B cell (primary cell): ENCODE measurements around the gene SCN11A. TPM values are rescaled to one million over a fixed set of nuclear protein-coding genes. Genes with fewer than 3 reads are reported as not detected.

Source experiments
- ATAC-seq: fragments of 200-7000 bp; cut with Tn5 transposase; one replicate; pipeline ENCODE4 v1.10.0; 2021; ENCODE audit warnings: low read depth, mild to moderate bottlenecking, moderate number of reproducible peaks, moderate library complexity
- CTCF ChIA-PET: fragments of 350-600 bp; sonication (Branson Sonifier 250); formaldehyde crosslinking; loops from one replicate; lab custom pipeline; 2021; ENCODE audit warnings: antibody characterized with exemption, inconsistent platforms; lab: Charles Lee
- POLR2A ChIA-PET: fragments of 350-600 bp; sonication (Branson Sonifier 250); formaldehyde crosslinking; loops from one replicate; lab custom pipeline; 2021; ENCODE audit warnings: antibody characterized with exemption; lab: Charles Lee
- DNase-seq: peaks from one replicate; pipeline ENCODE4 v3.0.0; 2013
- H2AFZ ChIP-seq: 2 replicates; pipeline ENCODE4 v1.6.1; 2012; ENCODE audit warnings: mild to moderate bottlenecking, low read depth, low read length; ENCODE audit not compliant: insufficient read depth, poor library complexity, severe bottlenecking
- H3K27ac ChIP-seq, 2 donors: 1 replicate in 1 of 2; 2 replicates in 1 of 2; pipeline ENCODE4 v1.5.1; 2012 to 2013; ENCODE audit warnings: low read length in 2 of 2, mild to moderate bottlenecking in 2 of 2, moderate library complexity in 1 of 2
- H3K27me3 ChIP-seq, 4 experiments: fragments of 200-600 bp in 1 of 4; sonication (generic) in 1 of 4; replicated peaks in 1 of 4; 1 replicate in 2 of 4; 2 replicates in 2 of 4; pipeline versions ENCODE4 v1.6.1 to v1.7.0; 2013 to 2016; ENCODE audit warnings: low read length in 3 of 4, mild to moderate bottlenecking in 2 of 4, mixed read lengths in 1 of 4, moderate library complexity in 1 of 4; ENCODE audit not compliant: insufficient read depth in 4 of 4, control insufficient read depth in 3 of 4; ENCODE audit errors: control extremely low read depth in 1 of 4
- H3K36me3 ChIP-seq, 2 experiments: replicated peaks in 1 of 2; 1 replicate in 1 of 2; 2 replicates in 1 of 2; pipeline versions ENCODE4 v1.6.1 to v1.7.1; 2013; ENCODE audit warnings: low read length in 1 of 2; ENCODE audit not compliant: insufficient read depth in 2 of 2, control insufficient read depth in 1 of 2; ENCODE audit errors: control extremely low read depth in 1 of 2, extremely low read depth in 1 of 2
- H3K4me1 ChIP-seq, 2 donors: fragments of 200-600 bp in 1 of 2; sonication (generic) in 1 of 2; 1 replicate in 1 of 2; 2 replicates in 1 of 2; pipeline versions ENCODE4 v1.5.1 to v1.6.1; 2013 to 2017; ENCODE audit warnings: low read length in 2 of 2; ENCODE audit not compliant: control insufficient read depth in 2 of 2, insufficient read depth in 2 of 2
- H3K4me2 ChIP-seq: replicated peaks from 2 replicates; pipeline ENCODE3; 2012; ENCODE audit warnings: mild to moderate bottlenecking, low read depth, low read length; ENCODE audit not compliant: poor library complexity, severe bottlenecking
- H3K4me3 ChIP-seq, 5 experiments: fragments of 200-600 bp in 1 of 5; sonication (generic) in 1 of 5; 1 replicate in 3 of 5; 2 replicates in 2 of 5; pipeline versions ENCODE4 v1.5.1 to v1.7.0; 2011 to 2016; ENCODE audit warnings: low read length in 4 of 5, mild to moderate bottlenecking in 4 of 5, low read depth in 2 of 5, control low read depth in 1 of 5, moderate library complexity in 1 of 5; ENCODE audit not compliant: insufficient read depth in 1 of 5; ENCODE audit errors: control extremely low read depth in 1 of 5, extremely low read depth in 1 of 5
- H3K79me2 ChIP-seq: fragments of 200-600 bp; sonication (generic); one replicate; pipeline ENCODE4 v1.6.0; 2016; ENCODE audit warnings: low read length; ENCODE audit not compliant: control insufficient read depth, insufficient read depth
- H3K9ac ChIP-seq: fragments of 200-600 bp; sonication (generic); 2 replicates; pipeline ENCODE4 v1.6.1; 2017; ENCODE audit warnings: mild to moderate bottlenecking, low read length, moderate library complexity
- H3K9me3 ChIP-seq, 3 donors: one replicate each; pipeline versions ENCODE4 v1.6.1 to v1.7.1; 2013; ENCODE audit warnings: low read length in 2 of 3; ENCODE audit not compliant: control insufficient read depth in 2 of 3, insufficient read depth in 1 of 3; ENCODE audit errors: control extremely low read depth in 1 of 3
- H4K20me1 ChIP-seq: 2 replicates; pipeline ENCODE4 v1.6.0; 2012; ENCODE audit warnings: mild to moderate bottlenecking, low read length; ENCODE audit not compliant: insufficient read depth, control insufficient read depth, poor library complexity, severe bottlenecking
- H3K27ac Mint-ChIP-seq: one replicate; pipeline ENCODE4 v1.8.0; 2021; ENCODE audit warnings: mixed read lengths
- H3K27me3 Mint-ChIP-seq: one replicate; pipeline ENCODE4 v1.8.0; 2021; ENCODE audit warnings: mixed read lengths
- H3K4me1 Mint-ChIP-seq: one replicate; pipeline ENCODE4 v1.8.0; 2021; ENCODE audit warnings: mixed read lengths
- H3K4me3 Mint-ChIP-seq: one replicate; pipeline ENCODE4 v1.8.0; 2021; ENCODE audit warnings: mixed read lengths
- H3K9me3 Mint-ChIP-seq: one replicate; pipeline ENCODE4 v1.8.0; 2022; ENCODE audit warnings: mixed read lengths; ENCODE audit not compliant: insufficient read depth
- EZH2 ChIP-seq: IDR thresholded peaks from 2 replicates; pipeline ENCODE4 v1.6.1; 2012; ENCODE audit warnings: borderline replicate concordance, low read depth, mild to moderate bottlenecking, moderate library complexity, low read length; ENCODE audit not compliant: insufficient read depth, poor library complexity, severe bottlenecking
- WGBS: methylation state at CpG from one replicate; pipeline ENCODE4 v1.1.5; 2013; ENCODE audit warnings: missing lambda C conversion rate; ENCODE audit not compliant: insufficient coverage; 5-methylcytosine and 5-hydroxymethylcytosine counted together
- intact Hi-C: fragments of 100-400 bp; cut with micrococcal nuclease; formaldehyde crosslinking; loops from one replicate; pipeline ENCODE4 v1.10.0; 2022
- polyA plus RNA-seq: library from polyadenylated mRNA; depleted of rRNA; stranded (reverse); fragments of >200 nt; gene quantifications from 2 replicates; pipeline ENCODE4 v1.2.3, GENCODE V29; 2012
- total RNA-seq, 2 donors: library from RNA; stranded (reverse); fragments of 120-200 nt in 1 of 2; gene quantifications; 1 replicate in 1 of 2; 2 replicates in 1 of 2; pipeline versions ENCODE4 v1.2.3 to v1.2.4, GENCODE V29; 2013 to 2022
- TF ChIP-seq, protein P1 (sequence below): fragments of 200-600 bp; IDR thresholded peaks from one replicate; pipeline ENCODE4 v1.8.0; 2022; ENCODE audit warnings: antibody characterized with exemption, mild to moderate bottlenecking

Gene SCN11A
- total and polyA plus RNA-seq, 2 donors (not counting 1 experiment from before 2014, with no cell fraction given), result 0.07 to 0.25 TPM

DNA sequence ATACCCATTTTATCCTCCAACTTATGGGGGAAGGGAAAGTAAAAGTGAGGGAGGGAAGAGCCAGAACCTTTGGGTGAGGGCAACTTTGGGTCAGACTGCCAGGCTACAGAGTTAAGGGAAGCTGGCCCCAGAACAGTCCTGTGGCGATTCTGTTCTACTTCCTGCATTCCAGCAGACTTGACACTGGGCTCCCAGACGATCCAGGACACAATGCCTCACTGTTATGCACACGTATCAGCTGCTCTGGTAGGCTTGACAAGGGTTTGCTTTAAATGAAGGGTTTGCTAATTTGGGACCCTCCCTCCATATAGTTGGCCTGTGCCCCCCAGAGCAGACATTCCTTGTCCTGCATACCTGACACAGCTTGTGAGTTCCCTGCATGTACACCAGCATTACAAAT lies 45.0 kb upstream of the SCN11A start:
- POLR2A ChIA-PET, result no interaction called here
- H3K9me3 Mint-ChIP-seq, result no peaks in the 10 kb centered on the region

DNA sequence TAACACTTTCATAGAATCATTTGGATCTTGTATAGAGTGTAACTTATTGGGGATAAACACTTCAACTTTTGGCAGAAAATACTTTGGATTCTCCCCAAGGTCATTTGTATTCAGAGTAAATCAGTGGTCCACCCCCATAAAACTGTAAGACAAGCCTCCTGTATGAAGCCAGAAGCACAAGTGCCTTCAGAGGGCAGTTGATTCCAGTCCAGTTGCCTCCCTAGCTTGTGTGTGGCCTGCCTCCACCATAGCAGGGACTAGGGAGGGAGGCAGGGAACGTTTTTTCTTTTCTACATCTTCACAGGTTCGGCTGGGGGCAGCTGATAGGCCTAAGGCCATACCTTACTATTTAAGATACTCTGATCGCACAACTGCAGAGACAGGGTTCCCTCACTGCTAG lies 44.0 kb upstream of the SCN11A start:
- no peak overlapping the region for H3K4me3 ChIP-seq
- H3K27me3 Mint-ChIP-seq, result no peaks in the 10 kb centered on the region
- H3K36me3 ChIP-seq, result peaks cover 1 to 92% of the 10 kb centered on the region in 2 experiments
- ATAC-seq, result no peak
- H3K27ac Mint-ChIP-seq, result no peak overlapping the region
- H3K9me3 Mint-ChIP-seq, result no peaks in the 10 kb centered on the region
- peaks cover 7% of the 10 kb centered on the region for H3K79me2 ChIP-seq
- H3K27me3 ChIP-seq, result no peaks in the 10 kb centered on the region
- CTCF ChIA-PET, result interaction anchor here (0.9 kb wide), 1 partner anchor 193 kb away, joined by 3 read pairs; no protein-coding TSS in a partner anchor
- H3K4me1 ChIP-seq, result peaks cover 0 to under 1% of the 10 kb centered on the region in 2 donors
- WGBS, result 100% methylated on average over 1 of the region's 3 CpGs
- intact Hi-C loops, result no loop called here
- H3K9ac ChIP-seq, result no peak overlapping the region
- no peak for DNase-seq
- no peak overlapping the region for H3K27ac ChIP-seq
- H3K9me3 ChIP-seq, result no peaks in the 10 kb centered on the region
- POLR2A ChIA-PET, result no interaction called here
- no peak overlapping the region for H2AFZ ChIP-seq
- H3K4me2 ChIP-seq, result no peak overlapping the region
- peaks cover 26% of the 10 kb centered on the region for H4K20me1 ChIP-seq
- no peak overlapping the region for H3K4me3 Mint-ChIP-seq
- H3K4me1 Mint-ChIP-seq, result no peaks in the 10 kb centered on the region
- no peak for TF ChIP-seq EZH2

More for the DNA sequence above, 45.0 kb upstream of the SCN11A start:
- H3K9me3 ChIP-seq, result no peaks in the 10 kb centered on the region
- DNase-seq, result no peak
- no peaks in the 10 kb centered on the region for H3K27me3 ChIP-seq
- H4K20me1 ChIP-seq, result peaks cover 35% of the 10 kb centered on the region
- H3K36me3 ChIP-seq, result peaks cover 0 to 86% of the 10 kb centered on the region in 2 experiments
- no peak overlapping the region for H3K4me3 ChIP-seq
- 96% methylated on average over 3 of the region's 3 CpGs for WGBS
- H3K79me2 ChIP-seq, result peaks cover 10% of the 10 kb centered on the region
- no peak for ATAC-seq
- no peak overlapping the region for H3K4me2 ChIP-seq
- no peak for TF ChIP-seq EZH2
- TF ChIP-seq, protein P1, sequence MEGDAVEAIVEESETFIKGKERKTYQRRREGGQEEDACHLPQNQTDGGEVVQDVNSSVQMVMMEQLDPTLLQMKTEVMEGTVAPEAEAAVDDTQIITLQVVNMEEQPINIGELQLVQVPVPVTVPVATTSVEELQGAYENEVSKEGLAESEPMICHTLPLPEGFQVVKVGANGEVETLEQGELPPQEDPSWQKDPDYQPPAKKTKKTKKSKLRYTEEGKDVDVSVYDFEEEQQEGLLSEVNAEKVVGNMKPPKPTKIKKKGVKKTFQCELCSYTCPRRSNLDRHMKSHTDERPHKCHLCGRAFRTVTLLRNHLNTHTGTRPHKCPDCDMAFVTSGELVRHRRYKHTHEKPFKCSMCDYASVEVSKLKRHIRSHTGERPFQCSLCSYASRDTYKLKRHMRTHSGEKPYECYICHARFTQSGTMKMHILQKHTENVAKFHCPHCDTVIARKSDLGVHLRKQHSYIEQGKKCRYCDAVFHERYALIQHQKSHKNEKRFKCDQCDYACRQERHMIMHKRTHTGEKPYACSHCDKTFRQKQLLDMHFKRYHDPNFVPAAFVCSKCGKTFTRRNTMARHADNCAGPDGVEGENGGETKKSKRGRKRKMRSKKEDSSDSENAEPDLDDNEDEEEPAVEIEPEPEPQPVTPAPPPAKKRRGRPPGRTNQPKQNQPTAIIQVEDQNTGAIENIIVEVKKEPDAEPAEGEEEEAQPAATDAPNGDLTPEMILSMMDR, result no peak
- H2AFZ ChIP-seq, result no peak overlapping the region
- Mint-ChIP-seq H3K4me3 (no peak overlapping the region), H3K27ac (no peak overlapping the region), H3K4me1 (peaks cover 8% of the 10 kb centered on the region), H3K27me3 (no peaks in the 10 kb centered on the region)
- no peak overlapping the region for H3K27ac ChIP-seq
- intact Hi-C loops, result no loop called here
- CTCF ChIA-PET, result interaction anchor here (0.8 to 1.3 kb wide), 3 partner anchors 71 to 192 kb away, joined by 3 to 4 read pairs (median 3); no protein-coding TSS in a partner anchor
- no peak overlapping the region for H3K9ac ChIP-seq
- peaks cover 0 to 10% of the 10 kb centered on the region in 2 donors for H3K4me1 ChIP-seq
